IPS-11a (cell line): ENCODE results near the gene SP110.
A peak's percentile ranks its signal among the peaks of the same experiment; 100 is the strongest.
"Not testable (repeated sequence)": the region's sequence is repeated elsewhere in the genome, so short reads cannot be mapped to it uniquely, and the experiment has no call there.

Experiments
- H3K4me3 ChIP-seq: one replicate; pipeline ENCODE4 v1.5.1; 2013; ENCODE audit warnings: low read depth, low read length, control low read depth

The SP110 gene

DNA sequence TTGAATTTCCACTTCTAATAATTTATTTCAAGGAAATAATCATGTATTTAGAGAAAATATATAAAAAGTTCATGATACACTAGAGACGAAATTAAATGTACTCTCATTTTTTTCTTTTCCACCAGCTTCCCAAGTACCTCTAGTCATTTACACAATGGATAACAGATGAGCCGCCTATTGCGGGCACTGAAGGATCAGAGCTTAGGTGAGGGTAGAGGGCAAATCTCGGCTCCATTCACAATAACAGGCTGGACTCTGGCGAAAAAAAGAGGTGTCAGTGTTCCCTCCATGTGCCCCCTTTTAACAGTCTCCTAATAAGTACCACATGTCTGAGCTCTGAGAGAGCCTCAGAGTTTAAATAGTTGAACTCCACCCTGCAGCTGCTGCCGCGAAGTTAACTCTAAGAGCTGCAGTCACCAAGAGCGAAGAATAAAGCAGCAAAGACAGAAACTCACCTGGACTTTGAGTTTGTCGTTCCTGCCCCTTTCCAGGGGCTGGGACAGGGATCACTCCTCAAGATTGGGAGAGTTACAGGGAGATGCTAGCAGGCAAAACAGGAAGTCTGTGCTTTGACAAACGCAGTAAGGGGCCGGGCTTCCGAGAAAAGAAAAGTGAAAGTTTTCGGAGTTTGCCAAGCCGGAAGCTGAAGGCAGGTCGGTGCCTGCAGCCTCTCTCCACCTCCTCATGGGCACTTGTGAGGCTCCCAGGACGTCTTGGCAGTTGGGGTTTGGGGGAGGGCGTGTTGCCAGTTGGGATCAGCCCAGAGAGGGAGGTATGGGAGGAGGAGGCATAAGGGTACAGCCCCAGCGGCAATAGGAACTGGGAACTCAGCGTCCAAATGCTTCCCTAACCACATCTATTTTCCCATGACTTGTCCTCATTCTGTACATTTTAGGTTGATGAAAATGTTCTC, at the start of gene SP110:
Gene SP110, minus strand, starts transcription at position 566 of the 913 bp plus-strand sequence. CDS start 3,057 bp downstream, outside the sequence.
- peak within 1 kb of the TSS; percentile 37 for H3K4me3 ChIP-seq

DNA sequence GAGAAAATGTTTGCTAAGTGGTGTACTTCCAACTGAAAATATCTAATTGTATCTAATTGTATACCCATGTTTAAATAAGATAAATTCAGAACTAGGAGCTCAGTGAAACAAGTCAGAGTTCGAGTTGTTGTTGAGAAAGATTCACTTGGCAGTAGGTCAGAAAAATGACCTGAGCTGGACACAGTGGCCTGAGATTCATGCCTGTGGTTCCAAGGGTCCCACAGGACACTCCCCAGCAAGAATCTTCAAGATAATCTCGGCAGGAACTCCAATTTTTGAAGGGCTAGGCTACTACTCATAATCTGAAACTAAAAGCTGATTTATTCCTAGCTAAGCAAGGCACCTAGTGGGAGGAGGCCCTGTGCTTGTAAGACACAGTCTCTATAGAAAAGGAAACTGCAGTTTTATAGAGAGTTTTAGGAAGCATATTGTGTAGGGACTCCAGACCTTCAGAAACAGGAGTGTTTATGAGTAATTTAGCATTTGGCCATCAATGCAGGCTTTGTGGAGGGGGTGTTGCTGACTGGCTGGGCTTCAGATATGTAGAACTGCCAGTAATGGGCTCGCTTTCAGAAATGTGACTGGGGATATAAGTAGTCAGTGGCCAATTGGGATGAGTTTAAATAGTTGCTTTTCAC, 48.9 kb upstream of the SP110 start:
- H3K4me3 ChIP-seq, result no peak overlapping the region

DNA sequence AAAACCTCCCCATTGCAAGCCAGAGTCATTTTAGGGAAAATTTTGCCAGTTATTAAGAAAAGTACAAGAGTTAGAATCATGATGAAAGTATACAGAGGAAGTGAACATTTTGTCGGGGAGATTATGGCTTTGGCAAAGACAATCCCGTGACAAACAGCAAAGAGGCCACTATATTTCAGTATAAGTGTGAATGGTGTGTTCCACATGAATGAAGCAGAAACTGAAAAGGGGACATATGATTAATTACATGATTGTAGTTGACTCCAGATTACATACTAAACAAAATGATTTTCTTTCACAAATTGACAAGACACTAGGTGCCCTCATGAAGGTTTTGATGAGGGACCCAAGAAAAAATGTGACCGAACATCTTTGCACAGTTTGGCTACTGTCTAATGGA, 47.8 kb upstream of the SP110 start:
- no peak overlapping the region for H3K4me3 ChIP-seq

DNA sequence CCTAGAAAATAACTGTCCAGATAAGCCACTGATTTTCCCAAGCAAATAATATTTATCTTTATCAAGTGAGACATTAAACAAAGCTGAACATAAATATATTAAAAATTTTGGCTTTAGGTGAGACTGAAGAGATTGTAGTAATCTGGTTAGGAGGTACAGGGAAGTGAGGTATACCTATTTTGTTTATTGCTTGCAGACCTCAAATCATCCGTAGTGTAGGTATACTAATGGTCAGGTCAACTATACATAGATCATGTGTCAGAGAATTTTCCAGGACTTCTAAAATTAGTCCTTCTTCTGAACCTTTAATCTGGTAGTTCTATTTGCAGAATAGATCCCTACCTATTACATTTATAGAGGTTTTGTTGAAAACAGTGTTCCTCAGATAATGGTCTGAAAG, 47.3 kb upstream of the SP110 start:
- no peak overlapping the region for H3K4me3 ChIP-seq

DNA sequence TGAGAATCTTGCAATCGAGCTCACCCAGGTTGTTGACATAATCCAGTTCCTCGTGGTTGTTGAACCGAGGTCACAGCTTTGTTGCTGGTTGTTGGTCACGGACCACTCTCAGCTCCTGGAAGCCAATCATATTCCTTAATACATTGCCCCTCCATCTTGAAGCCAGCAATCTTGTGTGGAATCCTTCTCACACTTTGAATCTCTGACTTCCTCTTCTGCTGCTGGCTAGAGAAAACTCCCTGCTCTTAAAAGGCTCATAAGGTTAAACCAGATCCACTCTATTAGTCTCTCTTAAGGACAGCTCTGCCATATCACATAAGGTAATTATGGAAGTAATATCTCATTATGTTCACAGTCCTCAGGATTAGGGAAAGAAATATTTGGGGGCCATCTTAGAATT, 46.9 kb upstream of the SP110 start:
- no peak overlapping the region for H3K4me3 ChIP-seq

DNA sequence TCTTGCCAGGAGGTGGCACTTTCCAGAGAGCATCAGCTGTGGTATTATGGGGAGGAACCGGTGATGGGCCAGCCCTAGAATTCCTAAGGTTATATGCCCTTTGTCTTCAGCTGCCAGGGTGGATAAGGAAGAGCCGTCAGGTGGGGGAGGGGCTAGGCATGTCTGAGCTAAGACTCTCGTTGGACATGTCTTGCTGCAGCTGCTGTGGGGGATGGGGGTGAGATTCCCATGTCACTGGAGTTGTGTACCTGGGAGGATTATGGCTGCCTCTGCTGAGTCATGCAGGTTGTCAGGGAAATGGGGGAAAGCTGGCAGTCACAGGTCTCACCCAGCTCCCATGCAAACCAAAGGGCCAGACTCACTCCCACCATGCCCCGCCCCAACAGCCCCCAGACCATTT, 45.2 kb upstream of the SP110 start:
- not testable (repeated sequence) for H3K4me3 ChIP-seq

DNA sequence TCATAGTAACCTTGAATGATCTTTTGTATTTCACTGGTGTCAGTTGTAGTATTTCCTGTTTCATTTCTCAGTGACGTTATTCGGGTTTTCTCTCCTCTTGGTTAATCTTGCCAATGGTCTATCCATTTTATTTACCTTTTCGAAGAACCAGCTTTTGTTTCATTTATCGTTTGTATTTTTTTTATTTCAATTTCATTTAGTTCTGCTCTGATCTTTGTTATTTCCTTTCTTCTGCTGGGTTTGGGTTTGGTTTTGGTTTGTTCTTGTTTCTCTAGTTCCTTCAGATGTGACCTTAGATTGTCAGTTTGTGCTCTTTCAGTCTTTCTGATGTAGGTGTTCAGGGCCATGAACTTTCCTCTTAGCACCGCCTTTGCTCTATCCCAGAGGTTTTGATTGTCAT, 42.5 kb upstream of the SP110 start:
- no peak overlapping the region for H3K4me3 ChIP-seq

DNA sequence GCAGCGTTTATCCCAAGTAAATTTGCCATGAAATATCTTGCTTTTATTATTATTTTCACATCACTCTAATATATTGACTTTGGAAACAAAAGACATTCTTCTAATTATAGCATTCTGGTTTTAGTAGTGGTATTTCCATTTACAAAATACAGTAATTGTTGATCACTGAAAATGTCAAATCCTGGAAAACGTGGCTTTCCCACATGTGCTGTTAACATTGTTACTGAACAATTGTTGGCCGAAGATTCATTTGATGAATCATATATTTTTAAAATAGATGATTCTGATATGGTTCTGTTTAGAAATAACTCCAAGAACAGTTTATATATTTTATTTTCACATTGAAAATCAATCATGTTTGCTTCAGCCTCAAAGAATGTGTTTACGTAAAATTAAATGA, 38.7 kb upstream of the SP110 start:
- no peak overlapping the region for H3K4me3 ChIP-seq

DNA sequence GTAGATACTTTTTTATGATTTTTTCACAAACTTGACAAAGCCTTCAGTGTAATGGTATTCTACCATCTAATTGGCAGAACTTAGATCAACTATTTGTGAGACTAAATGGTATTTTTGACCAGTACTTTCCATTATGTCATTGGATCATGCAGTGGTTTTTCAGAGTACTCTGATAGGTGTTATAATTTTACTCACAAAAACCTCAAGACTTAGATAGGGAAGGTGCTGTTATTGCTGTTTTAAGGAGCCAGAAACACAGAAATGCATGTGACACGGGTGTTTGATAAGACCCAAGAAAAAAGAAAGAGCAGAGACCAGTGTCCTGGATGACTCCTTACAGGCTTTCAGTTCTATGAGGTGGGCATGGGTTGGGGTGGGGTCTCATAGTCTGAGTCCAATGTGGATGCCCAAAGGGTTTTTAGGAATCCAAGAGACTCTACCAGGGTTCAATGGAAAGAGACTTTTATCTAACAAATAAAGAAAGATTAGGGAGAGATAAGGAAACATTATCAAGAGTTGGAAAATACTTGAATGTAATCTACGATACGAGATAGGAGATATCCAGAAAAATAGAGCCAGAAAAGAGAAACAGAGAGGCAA, 37.0 kb upstream of the SP110 start:
- no peak overlapping the region for H3K4me3 ChIP-seq

DNA sequence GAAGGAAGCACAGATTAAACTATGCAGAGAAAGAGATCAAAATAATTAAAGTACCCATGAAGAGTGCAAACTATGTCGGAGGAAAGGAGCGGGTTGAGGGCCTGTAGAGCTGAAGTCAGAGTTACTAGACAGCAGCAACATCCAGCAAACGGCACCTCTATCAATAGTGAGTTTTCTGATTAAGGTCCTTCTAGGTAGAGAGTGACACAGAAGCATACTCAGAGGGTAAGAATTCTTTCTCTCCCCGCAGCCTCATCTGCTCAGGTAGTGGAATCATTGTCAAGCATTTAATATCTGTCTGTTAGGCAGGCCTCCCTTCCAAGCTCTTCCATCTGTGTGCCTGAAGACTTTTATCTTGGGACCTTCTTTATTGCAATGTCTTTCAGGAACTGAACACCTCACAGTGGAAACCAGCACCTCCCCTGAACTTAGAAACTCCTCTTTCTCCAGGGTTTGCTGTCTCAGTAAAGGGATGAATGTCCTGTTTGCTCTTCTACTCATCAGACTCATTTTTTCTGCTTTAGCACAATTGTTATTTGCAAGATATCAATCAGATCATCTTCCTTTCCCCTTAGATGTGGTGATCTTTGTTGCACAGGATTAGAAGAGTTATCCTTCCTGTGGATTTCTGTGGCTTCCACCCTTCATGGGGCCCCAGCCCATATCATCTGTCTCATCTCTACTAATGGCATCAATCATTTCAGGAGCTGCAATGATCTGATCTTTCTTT, 34.5 kb upstream of the SP110 start:
- no peak overlapping the region for H3K4me3 ChIP-seq

DNA sequence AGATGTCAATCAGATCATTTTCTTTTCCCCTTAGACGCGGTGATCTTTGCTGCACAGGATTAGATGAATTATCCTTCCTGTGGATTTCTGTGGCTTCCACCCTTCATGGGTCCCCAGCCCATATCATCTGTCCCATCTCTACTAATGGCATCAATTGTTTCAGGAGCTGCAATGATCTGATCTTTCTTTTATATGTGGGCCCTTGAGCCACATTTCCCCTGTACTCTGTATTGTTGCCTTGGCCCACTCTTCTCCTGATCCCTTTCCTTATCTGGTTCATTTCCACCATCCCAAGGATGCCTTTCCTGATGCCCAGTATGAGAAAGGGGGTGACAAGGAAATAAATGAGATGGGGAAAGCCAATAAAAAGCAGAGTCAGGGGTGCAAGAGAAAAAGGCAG, 30.4 kb upstream of the SP110 start:
- no peak overlapping the region for H3K4me3 ChIP-seq

DNA sequence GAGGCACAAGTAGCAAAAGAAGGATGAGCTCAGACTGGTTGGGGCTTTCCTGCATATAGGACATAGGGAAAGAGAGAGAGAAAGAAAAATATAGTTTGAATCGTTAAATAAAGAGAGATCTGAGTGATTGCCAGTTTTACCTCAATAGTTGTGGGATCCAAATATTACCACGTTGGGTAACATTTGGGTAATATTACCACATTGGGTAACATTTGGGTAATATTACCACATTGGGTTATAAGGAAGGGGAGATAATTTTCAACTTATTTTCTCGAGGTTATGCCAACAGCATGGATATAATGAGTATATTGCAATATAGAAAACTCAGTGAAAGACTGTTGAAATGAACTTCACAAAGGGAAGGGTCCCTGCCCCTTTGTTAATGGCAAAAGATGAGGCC, 26.4 kb upstream of the SP110 start:
- no peak overlapping the region for H3K4me3 ChIP-seq

DNA sequence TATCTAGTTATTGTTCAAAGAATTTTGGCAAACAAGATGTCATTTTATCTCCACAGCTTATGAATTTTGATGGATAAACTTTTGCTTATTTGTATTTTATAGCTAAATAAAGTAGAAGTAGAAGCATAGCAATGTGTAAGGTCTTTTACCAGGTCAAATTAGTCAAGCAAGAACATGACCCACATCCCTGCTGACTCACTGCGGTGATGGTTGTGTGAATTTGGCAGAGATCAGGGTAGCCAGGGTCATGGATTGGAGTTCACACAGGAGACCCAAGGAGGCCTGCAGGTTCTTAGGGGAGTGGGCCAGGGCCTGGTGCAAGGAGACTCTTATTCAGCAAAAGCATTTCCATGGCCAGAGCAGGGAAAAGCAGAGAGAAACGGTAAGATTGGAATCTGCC, 24.4 kb upstream of the SP110 start:
- H3K4me3 ChIP-seq, result no peak overlapping the region

DNA sequence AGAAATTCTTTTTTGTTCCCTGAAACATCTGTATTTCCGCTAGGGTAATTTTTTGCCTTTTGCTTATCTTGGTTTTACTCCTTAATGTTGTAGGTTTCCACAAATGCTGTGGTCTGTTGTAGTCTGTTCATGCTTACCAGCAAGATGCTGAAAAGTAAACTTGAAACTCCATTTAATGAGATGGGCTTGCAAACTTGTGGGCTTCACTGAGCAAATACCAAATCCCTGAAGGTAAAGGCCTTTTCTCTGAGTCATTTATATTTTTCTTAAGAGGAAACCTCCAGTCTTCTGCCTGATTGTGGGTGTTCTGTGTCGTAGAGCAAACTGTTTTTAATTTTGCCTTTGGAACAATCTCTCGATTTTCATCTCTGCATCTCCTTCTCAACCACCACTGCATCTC, 15.1 kb upstream of the SP110 start:
- H3K4me3 ChIP-seq, result no peak overlapping the region

DNA sequence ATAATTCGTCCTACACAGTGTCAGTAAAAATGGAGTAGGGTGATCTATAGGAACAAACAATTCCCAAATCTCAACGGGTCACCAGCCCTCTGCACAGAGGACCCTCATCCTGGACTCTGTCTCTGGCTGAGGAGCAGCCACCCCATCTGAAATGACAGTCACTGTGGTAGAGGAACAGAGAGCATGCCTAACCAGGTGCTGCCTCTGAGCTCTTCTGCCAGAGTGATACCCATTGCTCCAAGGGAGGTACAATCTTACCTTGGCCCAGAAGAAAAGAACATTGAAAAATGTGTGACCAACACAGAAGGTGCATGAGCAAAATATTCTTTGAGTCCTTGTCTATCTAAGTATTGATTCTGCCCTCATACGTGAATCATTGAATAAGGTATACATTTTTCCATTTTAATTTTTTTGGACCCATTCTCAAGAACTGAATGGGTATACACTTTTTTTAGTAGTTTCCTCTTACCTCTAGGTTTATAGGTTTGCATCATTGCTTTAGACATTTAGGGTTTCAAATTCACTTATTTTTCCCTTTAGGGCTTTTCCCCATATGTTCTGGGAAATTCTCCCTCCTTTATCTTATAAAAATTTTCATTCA, 14.4 kb upstream of the SP110 start:
- no peak overlapping the region for H3K4me3 ChIP-seq

DNA sequence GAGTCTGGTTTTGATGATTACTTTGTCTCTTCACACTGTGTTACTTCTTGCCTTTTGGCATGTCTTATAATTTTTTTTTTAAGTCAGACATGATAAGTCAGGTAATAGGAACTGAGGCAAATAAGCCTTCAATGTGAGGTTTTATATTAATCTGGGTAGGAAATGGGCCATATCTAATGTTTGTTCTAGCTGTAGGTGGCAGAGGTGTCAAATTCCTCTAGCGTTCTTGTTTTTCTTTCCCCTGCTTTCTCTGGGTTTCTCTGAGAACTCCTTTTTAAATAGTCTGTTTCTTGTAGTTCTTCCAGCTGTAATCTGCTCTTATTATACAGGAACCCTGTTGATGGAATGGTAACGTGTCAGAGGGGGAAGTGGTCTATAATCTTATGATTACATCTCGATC, 11.5 kb upstream of the SP110 start:
- H3K4me3 ChIP-seq, result no peak overlapping the region

DNA sequence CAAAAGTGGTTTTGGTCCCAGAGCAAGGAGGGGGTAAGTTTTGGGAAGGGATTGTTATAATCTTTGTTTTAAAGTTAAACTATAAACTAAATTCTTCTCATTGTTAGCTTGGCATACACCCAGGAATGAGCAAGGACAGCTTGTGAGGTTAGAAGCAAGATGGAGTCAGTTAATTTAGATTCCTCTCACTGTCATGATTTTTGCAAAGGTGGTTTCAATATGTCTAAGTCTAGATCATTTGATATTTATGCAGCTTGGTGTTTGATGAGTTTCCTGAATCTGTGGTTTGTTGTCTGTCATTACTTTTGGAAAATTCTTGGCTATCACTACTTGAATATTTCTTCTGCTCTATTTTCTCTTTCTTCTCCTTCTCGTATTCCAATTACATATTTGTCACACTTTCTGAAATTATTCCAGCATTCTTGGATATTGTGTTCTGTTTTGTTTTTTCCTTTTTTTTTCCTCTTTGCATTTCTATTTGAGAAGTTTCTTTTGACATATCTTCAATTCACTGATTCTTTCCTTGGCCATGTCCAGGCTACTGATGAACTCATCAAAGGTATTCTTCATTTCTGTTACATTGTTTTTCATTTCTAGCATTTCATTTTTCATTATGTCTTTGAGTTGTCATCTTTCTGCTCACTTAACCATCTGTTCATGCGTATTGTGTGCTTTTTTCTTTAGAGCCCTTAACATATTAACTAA, 10.9 kb upstream of the SP110 start:
- H3K4me3 ChIP-seq, result no peak overlapping the region

DNA sequence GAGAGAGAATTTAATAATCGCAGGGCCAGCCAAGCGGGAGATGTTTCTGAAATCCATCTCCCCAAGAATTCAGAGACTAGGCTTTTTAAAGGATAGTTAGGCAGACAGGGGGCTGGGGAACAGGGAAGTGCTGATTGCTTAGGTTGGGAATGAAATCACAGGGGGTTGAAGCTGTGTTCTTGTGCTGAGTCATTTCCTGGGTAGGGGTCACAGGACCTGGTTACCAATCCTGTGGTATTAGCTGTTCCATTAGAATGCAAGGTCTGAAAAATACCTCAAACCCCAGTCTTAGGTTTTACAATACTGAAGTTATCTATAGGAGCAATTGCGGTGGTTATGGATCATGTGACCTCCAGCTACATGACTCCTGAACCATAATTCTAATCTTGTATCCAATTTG, 10.3 kb upstream of the SP110 start:
- no peak overlapping the region for H3K4me3 ChIP-seq

DNA sequence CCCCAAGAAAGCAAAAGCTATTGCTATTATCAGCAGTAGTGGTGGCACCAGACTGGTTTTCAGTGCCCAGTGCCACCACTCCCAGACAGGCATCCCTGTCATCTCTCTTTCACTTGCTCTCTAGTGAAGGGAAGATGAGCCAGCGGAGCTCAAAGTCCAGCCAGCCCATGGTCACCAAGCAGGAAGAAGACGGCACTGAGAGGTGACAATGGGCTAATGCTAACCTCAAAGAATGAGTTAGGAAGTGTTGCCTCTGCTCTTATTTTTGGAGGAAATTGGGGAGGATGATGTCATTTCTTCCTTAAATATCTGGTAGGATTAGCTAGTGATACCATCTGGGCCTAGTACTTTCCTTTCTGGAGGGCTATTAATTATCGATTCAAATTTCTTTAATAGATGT, 7.4 kb upstream of the SP110 start:
- H3K4me3 ChIP-seq, result no peak overlapping the region

DNA sequence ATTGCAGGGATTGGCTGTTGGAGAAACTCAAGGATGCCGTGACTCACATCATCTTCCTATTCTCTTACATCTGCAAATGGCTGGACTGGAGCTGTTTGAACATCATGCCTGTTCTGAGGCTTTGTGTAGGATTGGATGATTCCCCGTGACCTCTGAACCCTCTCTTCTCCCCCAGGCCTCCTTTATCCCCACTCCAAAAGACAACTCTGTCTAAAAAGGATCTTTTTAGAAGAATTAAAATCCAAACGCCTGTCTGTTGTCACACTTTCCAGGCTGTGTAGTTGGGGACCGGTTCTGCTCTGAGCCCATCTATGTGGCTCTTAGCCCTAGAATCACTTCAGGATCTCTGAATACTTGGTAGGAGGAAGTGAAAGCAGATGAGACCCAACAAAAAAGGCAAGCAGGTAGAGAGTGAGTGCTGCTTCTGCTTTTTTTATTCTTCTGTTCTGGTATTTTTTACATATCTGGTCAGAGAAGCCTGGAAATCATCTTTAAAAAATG, 6.3 kb upstream of the SP110 start:
- no peak overlapping the region for H3K4me3 ChIP-seq
